ENCODE data around the gene TRABD.

GRCh38 chr22:50204571-50204970, 18.9 kb downstream of the TRABD start:
- TF ChIP-seq GATA3 (IDR thresholded peaks at IDR 0.05; ENCODE audit: low read depth, low read length): no peak
- no peak for TF ChIP-seq GATA2 (IDR thresholded peaks at IDR 0.05; ENCODE audit: low read depth, low read length)

All from SH-SY5Y (cell line).